GM19193 (cell line): ENCODE results near the gene TADA2B.

Source experiments
- POLR2A ChIP-seq: IDR thresholded peaks from 4 replicates; pipeline ENCODE4 v1.6.1; 2011; ENCODE audit not compliant: insufficient read depth, insufficient read length; ENCODE audit errors: extremely low read depth

The TADA2B gene

DNA sequence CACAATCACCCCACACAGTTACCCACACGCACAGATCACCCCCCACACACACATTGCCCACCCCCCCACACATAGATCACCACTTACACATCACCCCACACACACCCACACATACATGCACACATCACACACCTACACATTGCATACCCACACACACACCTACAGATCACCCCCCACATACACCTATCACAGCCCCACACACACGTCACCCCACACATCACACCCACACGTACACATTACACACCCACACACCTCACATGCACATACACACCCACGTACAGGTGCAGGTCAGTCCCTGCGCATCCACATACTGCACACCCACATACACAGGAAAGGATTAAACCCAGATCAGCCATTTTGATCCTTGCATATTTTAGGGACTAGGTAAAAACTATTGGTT lies 15.3 kb upstream of the TADA2B start:
- no peak for TF ChIP-seq POLR2A

DNA sequence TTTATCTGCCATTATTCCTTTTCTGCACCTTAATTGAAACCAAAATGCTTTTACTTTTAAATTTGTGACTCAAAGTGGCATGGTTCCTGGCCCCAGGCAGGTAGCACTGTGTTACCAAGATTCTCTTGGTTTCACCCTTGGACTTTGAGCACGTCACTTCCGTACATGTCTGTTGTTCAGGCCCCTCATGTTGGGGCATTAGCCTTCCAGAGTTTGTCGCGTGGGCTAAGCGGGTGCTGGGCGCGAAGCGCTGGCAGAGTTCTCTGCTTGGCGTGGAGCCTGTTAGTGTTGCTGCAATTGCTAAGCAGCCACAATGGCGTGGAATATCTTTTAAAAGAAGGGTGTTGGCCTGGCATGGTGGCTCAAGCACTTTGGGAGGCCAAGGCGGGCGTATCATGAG lies 14.0 kb upstream of the TADA2B start:
- TF ChIP-seq POLR2A = no peak

DNA sequence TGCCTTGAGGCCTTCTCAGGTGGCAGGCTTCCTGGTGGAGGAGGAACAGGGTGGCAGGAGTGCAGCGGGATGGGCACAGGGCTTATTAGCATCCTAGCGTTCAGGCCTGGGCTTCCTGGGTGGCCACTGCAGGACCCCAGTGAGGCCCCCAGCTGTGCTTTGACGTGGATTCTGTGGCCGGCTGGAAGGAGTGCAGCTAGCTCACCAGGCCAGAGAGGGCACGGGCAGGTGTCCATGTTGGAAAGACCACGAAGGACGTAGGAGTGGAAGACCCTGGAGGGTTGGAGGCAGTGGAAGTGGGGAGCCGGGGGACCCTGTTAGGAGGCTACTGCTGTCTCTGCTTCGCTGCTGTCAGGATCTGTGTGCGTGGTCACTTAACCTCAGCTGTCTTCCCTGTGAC lies 13.3 kb upstream of the TADA2B start:
- TF ChIP-seq POLR2A = no peak

DNA sequence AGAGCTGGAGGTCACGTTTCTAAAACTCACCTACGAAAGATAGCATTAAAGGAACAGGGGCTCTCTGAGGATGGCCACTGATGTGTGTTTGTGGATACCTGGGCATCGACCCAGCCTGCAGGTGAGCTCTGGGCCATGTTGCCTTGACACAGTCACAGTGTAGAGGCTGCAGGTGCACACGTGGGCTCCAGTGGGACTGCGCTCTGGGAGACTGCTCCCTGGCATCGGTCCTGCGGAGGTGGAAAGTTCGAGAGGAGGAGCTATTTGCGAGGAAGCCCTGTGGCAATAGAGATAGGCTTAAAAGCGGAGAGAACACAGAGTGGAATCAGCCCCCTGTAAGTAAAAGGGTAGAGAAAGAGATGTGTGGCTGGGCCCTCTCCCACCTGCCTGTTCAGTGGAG lies 12.3 kb upstream of the TADA2B start:
- no peak for TF ChIP-seq POLR2A

DNA sequence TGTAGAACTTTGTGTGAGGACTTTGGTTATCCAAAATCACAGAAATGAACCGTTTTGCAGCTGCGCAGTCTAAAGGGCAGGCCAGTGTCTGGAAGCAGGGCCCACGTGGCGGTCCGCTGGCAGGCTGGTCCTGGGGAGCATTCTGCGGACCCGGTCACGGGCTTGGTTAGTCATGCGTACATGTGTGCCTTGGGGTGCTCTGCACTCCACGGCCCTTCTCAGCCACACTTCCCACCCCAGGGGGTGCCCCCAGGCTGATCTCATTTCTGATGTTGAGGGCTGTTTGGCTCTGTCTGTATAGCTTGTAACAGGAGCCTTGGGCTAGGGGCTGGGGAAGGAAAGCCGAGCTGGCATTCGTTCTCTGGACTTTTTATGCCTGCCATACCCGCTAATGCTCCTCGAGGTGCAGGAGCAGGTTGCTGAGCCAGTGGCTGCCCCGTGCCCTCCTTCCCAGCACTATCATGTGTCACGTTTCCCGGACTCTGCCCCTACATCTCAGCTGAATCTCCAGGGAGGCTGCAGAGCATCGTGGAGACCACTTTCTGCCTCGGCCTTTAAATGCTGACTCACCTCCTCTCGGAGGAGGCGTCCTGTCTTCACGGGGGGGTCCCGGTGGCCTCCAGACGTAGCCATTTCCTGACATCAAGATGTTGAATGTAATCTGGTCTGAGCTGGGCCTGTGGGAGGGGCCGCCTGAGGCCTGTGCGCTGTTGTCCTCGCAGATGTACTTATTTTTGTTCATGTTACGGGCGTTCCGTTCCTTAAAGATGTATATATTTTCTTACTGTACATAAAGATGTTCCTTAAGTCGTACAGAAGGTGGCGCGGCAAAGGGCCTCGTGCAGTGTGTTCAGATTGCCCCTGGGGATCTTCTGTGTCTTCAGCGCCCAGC lies 11.4 kb upstream of the TADA2B start:
- TF ChIP-seq POLR2A = no peak

DNA sequence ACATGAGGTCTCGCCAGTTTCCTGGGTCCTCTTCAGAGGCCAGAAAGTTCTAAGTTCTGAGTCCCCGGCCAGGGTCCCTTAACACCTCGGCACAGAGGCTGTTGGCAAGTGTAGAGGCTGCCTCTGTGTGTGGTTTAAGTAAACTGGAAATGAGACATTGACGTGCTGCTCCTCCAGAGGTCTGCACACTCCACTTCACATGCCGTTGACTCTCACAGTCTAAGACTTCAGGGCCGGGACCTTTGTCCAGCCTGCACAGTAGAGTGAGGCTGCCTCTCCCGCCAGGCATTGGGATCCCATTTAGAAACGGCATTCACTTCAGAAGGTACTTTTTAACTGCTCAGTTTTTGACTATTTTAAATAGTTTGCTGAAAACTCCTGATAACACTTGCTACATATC lies 10.6 kb upstream of the TADA2B start:
- TF ChIP-seq POLR2A = no peak

DNA sequence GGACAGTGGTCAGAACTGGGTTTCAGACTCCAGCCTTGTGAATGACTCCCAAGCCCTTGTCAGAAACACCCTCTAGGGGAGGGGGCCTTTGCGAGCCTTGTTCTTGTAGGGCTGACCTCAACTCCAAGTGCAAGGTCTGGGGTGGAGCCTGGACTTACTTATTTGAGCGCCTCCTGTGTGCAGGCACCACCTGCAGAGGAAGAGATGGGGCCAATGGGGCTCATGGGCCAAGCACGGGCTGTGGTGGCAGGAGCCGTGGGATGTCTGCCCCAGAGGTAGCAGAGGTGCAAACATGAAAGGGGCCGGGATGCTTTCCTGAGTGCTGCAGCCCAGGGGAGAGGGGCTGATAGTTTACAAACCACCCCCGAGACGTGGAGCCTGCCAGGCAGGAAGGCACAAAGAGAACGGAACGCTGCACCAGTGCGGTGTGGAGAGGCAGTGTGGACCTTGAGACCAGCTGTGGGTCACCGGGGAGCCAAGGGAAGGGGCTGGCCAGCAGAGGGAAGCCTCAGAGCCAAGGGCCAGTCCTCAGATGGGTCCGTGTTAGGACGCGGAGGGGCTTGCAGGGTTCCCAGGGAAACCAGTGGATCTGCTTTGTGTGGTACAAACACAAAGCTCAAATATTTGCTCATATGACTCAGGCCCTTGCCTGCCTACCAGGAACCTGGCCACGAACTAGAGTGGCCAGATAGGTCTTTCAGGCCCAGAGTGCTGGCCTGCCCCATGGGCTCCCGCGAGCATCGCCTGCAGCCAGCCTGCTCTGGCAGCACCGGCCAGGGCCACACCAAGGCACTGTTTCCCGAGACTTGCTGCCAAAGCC lies 8.7 kb upstream of the TADA2B start:
- no peak for TF ChIP-seq POLR2A

DNA sequence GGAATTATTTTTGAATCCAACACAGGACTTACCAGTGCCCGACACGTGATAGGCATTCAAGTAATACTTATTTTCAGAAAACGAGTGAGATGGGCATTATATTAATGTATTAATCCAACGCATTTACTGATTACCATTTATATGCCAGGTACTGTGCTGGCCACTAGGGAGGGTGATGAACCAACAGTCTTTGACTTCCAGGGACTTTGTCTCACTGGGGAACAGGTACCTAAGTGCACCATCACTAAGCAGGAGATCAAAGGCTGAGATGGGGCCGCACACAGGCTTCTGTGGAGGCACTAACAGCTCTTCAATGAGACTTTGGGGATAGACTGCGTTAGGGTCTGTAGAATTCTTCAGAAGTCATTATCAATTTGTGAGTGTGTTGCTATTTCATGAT lies 5.7 kb upstream of the TADA2B start:
- TF ChIP-seq POLR2A = no peak

DNA sequence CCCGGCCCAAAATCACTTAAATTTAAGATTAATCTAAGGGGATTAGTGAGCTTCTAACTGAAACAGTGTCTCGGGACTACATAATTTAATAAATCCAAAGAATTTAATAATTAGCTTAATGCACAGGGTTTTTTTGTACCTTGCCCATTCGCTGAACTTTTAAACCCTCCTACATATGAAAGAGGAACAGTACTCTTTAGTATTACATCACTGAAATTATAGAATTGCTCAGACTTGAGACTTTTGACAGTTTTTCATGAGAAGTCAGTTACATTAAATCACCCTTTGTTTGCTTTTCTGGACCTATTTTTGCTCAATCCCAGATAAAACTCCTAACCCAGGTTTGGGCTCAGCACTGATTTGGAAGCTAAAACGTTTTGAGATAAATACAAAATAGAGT lies 2.4 kb upstream of the TADA2B start:
- TF ChIP-seq POLR2A = no peak

DNA sequence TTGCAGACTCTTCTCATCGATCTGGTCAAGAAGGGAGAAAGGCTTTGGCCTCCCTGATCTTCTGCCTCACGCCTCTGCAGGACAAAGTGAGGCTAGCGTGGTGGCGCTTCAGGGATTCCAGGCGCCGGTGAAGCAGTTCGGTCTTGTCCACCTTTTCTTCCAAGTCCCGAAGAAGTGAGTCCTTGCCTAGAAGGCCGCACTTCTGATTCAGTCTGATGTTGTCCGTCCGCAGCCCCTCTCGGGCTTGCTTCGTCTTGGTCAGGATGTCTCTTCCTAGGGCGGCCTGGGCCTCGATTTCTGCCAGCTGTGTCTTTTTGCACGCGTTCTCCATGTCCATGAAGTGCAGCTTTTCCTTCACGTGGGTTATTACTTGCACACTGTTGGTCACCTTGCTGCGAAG lies 1.9 kb upstream of the TADA2B start:
- TF ChIP-seq POLR2A = no peak

DNA sequence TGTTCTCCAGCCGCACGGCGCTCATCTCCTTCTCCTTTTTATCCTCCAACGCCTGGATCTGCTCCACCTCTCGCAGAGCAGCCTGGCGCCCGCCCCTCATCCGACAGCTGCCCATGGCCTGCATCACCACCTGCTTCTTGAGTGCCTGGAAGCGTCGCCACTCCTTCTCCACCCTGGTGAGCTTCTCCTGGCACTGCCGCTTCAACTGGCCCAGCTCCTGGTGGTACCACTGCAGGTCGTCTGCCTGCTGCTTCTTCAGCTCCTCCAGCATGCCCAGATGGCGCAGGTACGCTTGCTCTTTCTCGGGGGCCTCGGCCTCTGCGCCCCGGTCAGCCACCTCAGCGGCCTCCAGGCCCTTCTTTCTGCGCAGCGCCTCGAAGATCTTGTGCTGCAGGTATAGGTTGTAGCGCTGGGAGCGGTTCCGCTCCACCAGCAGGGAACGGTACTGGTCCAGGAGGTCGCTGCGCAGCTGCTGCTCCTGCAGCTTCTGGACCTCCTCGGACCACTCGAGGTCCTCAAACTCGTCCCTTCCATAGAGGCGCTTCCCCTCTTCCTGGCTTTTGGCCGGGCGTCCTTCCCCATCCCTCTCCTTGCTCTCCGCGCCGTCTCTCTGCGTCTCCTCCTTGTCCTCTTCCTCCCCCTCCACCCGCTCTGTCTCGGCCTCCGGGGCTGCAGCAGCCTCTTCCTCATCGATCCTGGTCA lies 1.2 kb upstream of the TADA2B start:
- no peak for TF ChIP-seq POLR2A

DNA sequence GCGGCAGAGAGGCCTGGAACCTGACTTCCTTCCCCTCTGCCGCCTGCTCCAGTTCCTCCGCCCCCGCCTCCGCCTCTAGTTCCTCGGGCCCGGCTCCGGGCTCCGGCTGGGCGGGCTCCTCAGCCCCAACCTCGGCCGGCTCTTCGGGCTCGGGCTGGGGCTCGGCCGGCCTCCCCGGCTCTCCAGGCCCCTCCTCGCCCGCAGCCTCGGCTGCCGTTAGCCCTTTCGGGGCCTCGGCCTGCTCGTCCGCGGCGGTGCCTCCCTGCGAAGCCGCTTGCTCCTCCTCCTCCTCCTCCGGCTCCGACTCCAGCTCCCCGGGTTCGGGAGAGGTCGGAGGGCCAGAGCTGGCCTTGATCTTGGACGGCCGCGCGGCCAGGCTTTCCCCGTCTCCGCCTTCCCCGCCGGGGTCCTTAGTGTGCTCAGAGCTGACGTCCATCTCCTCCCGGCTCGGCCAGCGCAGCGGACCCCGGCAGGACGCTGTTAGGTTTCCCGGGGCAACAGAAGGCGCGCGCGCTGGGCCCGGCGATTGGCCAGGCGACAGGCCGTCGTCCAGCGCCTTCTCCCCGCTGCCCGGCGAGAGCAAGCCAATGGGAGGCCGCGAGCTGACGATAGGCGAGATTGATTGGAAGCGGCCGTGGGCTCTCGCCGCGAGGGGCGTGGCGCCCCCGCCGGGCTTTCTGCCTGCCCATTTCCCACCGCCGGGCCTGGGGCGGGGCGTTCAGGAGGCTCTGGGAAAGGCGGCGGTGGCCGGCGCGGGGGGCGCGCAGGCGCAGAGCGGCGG lies 479 bp upstream of the TADA2B start:
- TF ChIP-seq POLR2A = no peak

DNA sequence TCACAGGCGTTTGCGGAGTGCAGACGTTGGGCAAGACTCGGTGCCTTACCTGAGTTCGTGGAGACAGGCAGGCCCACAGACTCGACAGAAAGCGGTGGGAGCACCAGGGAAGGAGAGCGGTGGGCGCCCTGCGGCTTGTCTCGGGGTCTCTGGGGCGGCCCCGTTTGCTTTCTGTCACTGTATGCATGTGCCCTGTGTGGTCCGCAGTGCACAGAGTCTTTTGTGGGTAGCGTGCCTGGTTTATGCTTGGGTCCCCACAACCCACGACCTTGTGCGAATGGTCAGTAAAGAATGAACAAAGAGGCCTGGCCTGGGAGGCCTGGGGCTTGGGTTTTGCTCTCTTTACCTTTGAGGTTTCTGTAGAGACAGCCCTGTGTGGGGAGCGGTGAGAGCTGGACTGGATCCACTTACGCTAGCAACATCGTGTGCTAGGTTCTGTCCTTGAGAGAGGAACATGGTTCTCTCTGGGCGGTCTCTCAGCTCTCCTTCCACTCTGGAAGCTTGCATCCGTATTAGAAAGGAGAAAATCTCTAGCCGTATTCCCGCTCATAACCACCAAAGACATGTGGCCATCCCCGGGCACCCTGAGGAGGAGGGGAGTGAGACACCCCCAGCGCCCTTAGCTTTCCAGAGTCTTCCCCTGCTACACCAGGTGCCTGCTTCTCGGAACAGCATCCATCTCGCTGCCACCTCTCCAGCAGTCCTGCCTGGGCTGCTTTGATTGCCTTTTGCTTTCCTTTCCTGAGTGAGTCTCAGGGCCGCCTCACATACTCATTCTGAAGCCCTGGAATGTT lies 1.2 kb downstream of the TADA2B start:
- no peak for TF ChIP-seq POLR2A

DNA sequence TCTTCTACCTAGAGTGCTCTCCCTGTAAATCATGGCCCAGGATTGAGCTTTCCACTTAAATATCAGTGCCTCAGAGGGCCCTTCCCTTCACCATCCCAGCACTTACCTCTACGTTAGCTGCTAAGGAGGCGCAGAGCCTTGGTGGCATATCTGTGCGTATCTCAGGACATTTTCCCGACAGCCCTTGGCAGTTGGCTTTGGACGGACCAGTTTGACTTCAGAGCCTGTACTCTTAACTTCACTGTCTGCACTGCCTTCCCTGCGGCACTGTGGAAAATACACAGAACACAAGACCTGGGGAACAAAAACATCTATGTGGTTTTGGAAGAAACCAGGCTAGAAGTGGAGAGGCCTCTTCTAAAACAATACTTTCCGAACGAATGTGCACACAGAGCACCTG lies 2.4 kb downstream of the TADA2B start:
- TF ChIP-seq POLR2A = no peak
